H1 (cell line): ENCODE measurements around the gene RNF44. TPM values are rescaled to one million over a fixed set of nuclear protein-coding genes. Genes with fewer than 3 reads are reported as not detected.
A peak's percentile ranks its signal among the peaks of the same experiment; 100 is the strongest.

ENCODE experiments used
- CTCF ChIA-PET: fragments of 300-600 bp; sonication (Branson Sonifier 250); formaldehyde crosslinking; loops from one replicate; lab custom pipeline; 2021; ENCODE audit not compliant: partially characterized antibody; lab: Charles Lee
- POLR2A ChIA-PET: fragments of 300-600 bp; sonication (Branson Sonifier 250); formaldehyde crosslinking; loops from one replicate; lab custom pipeline; 2021; ENCODE audit warnings: inconsistent platforms; ENCODE audit not compliant: partially characterized antibody; lab: Charles Lee
- DNase-seq, 2 experiments: peaks; one replicate each; pipeline versions ENCODE4 v3.0.0 to v3.0.0-alpha.2; 2010 to 2022; ENCODE audit warnings: low spot score in 2 of 2, low read depth in 1 of 2, mixed read lengths in 1 of 2
- FAIRE-seq: peaks from 2 replicates; lab custom pipeline; 2011; peaks lifted over from hg19 to GRCh38; lab: Jason Lieb, UNC
- H2AFZ ChIP-seq: 2 replicates; pipeline ENCODE4 v1.8.1; 2012; ENCODE audit warnings: low read length, inconsistent platforms
- H2AK5ac ChIP-seq: 2 replicates; pipeline ENCODE4 v1.6.1; 2013; ENCODE audit warnings: low read depth, low read length
- H2BK120ac ChIP-seq: replicated peaks from 2 replicates; pipeline ENCODE3; 2013; ENCODE audit warnings: low read depth, low read length, inconsistent platforms
- H2BK12ac ChIP-seq: 2 replicates; pipeline ENCODE4 v1.6.1; 2013; ENCODE audit warnings: low read depth, low read length
- H2BK15ac ChIP-seq: 2 replicates; pipeline ENCODE4 v1.6.1; 2013; ENCODE audit warnings: low read length
- H2BK20ac ChIP-seq: 2 replicates; pipeline ENCODE4 v1.6.1; 2013; ENCODE audit warnings: low read length
- H2BK5ac ChIP-seq: 2 replicates; pipeline ENCODE4 v1.6.1; 2013; ENCODE audit warnings: low read depth, low read length
- H3K14ac ChIP-seq: 2 replicates; pipeline ENCODE4 v1.6.1; 2013; ENCODE audit warnings: inconsistent platforms; ENCODE audit not compliant: insufficient read length
- H3K18ac ChIP-seq: 2 replicates; pipeline ENCODE4 v1.6.1; 2013; ENCODE audit warnings: low read length; ENCODE audit errors: extremely low read depth
- H3K23ac ChIP-seq: 2 replicates; pipeline ENCODE4 v1.6.1; 2013; ENCODE audit warnings: inconsistent platforms; ENCODE audit not compliant: insufficient read length
- H3K23me2 ChIP-seq: 2 replicates; pipeline ENCODE4 v1.6.1; 2013; ENCODE audit warnings: low read depth, low read length
- H3K27ac ChIP-seq: 2 replicates; pipeline ENCODE4 v1.6.1; 2011; ENCODE audit warnings: low read depth, low read length, inconsistent platforms
- H3K27me3 ChIP-seq, 4 experiments: replicated peaks in 1 of 4; 1 replicate in 1 of 4; 2 replicates in 3 of 4; pipeline versions ENCODE4 v1.6.1 to v1.8.1; 2011 to 2013; ENCODE audit warnings: low read length in 3 of 4, mild to moderate bottlenecking in 3 of 4, inconsistent platforms in 2 of 4, mixed read lengths in 2 of 4, moderate library complexity in 1 of 4; ENCODE audit not compliant: control insufficient read depth in 3 of 4, insufficient read depth in 3 of 4; ENCODE audit errors: extremely low read depth in 1 of 4
- H3K36me3 ChIP-seq, 4 experiments: 2 replicates each; pipeline versions ENCODE4 v1.6.1 to v1.8.1; 2011 to 2013; ENCODE audit warnings: mild to moderate bottlenecking in 4 of 4, low read length in 3 of 4, moderate library complexity in 2 of 4, control low read depth in 1 of 4, inconsistent platforms in 1 of 4; ENCODE audit not compliant: insufficient read depth in 4 of 4, control insufficient read depth in 2 of 4
- H3K4ac ChIP-seq: replicated peaks from 2 replicates; pipeline ENCODE3; 2013; ENCODE audit warnings: low read length, low read depth, mixed read lengths, inconsistent platforms; ENCODE audit not compliant: insufficient read length
- H3K4me1 ChIP-seq, 4 experiments: replicated peaks in 1 of 4; 1 replicate in 1 of 4; 2 replicates in 3 of 4; pipeline versions ENCODE4 v1.6.1 to v1.8.1; 2011 to 2013; ENCODE audit warnings: low read length in 3 of 4, inconsistent platforms in 2 of 4, mixed read lengths in 1 of 4; ENCODE audit not compliant: insufficient read depth in 4 of 4, control insufficient read depth in 3 of 4
- H3K4me2 ChIP-seq, 2 experiments: 2 replicates each; pipeline versions ENCODE4 v1.6.1 to v1.8.1; 2011 to 2013; ENCODE audit warnings: low read depth in 2 of 2, low read length in 2 of 2, control low read depth in 1 of 2, inconsistent platforms in 1 of 2, mild to moderate bottlenecking in 1 of 2; ENCODE audit not compliant: insufficient read depth in 1 of 2
- H3K4me3 ChIP-seq, 4 experiments: fragments of 200-600, 300-600 bp in 1 of 4; sonication (generic), shearing (Covaris generic), sonication (Bioruptor Twin) in 1 of 4; 2 replicates each; pipeline versions ENCODE4 v1.5.1 to v1.8.1; 2011 to 2016; ENCODE audit warnings: low read length in 4 of 4, low read depth in 3 of 4, control low read depth in 2 of 4, inconsistent platforms in 2 of 4, mild to moderate bottlenecking in 2 of 4, mixed read lengths in 1 of 4, moderate library complexity in 1 of 4; ENCODE audit not compliant: insufficient read depth in 2 of 4; ENCODE audit errors: extremely low read depth in 1 of 4
- H3K56ac ChIP-seq: replicated peaks from 2 replicates; pipeline ENCODE3; 2013; ENCODE audit warnings: low read depth, mild to moderate bottlenecking, mixed read lengths, low read length, inconsistent platforms; ENCODE audit not compliant: insufficient read length
- H3K79me1 ChIP-seq: 2 replicates; pipeline ENCODE4 v1.6.1; 2013; ENCODE audit warnings: low read depth, low read length, control low read depth
- H3K79me2 ChIP-seq, 2 experiments: 2 replicates each; pipeline versions ENCODE4 v1.6.1 to v1.8.1; 2012 to 2013; ENCODE audit warnings: low read length in 2 of 2, mild to moderate bottlenecking in 2 of 2, inconsistent platforms in 1 of 2; ENCODE audit not compliant: insufficient read depth in 2 of 2, control insufficient read depth in 1 of 2
- H3K9ac ChIP-seq, 4 experiments: replicated peaks in 1 of 4; 1 replicate in 1 of 4; 2 replicates in 3 of 4; pipeline versions ENCODE4 v1.6.1 to v1.8.1; 2011 to 2013; ENCODE audit warnings: low read depth in 3 of 4, low read length in 3 of 4, control low read depth in 2 of 4, mild to moderate bottlenecking in 2 of 4, moderate library complexity in 2 of 4, inconsistent platforms in 1 of 4; ENCODE audit errors: extremely low read depth in 1 of 4
- H3K9me3 ChIP-seq, 2 experiments: 2 replicates each; pipeline versions ENCODE4 v1.6.1 to v1.8.1; 2012 to 2013; ENCODE audit warnings: mild to moderate bottlenecking in 2 of 2, moderate library complexity in 2 of 2, control low read depth in 1 of 2, inconsistent platforms in 1 of 2, low read depth in 1 of 2, low read length in 1 of 2, mixed read lengths in 1 of 2; ENCODE audit not compliant: insufficient read depth in 2 of 2
- H4K20me1 ChIP-seq, 2 experiments: replicated peaks in 1 of 2; 2 replicates each; pipeline versions ENCODE3 to v1.8.1; 2011 to 2013; ENCODE audit warnings: inconsistent platforms in 2 of 2, low read length in 2 of 2, mild to moderate bottlenecking in 1 of 2; ENCODE audit not compliant: insufficient read depth in 2 of 2, control insufficient read depth in 1 of 2
- H4K5ac ChIP-seq: 2 replicates; pipeline ENCODE4 v1.6.1; 2013; ENCODE audit warnings: low read length, low read depth, mixed read lengths, inconsistent platforms; ENCODE audit not compliant: insufficient read length
- H4K8ac ChIP-seq: 2 replicates; pipeline ENCODE4 v1.8.0; 2013; ENCODE audit warnings: mild to moderate bottlenecking, moderate library complexity, low read length, inconsistent platforms; ENCODE audit not compliant: insufficient read depth; ENCODE audit errors: extremely low read depth
- H4K91ac ChIP-seq: replicated peaks from 2 replicates; pipeline ENCODE3; 2013; ENCODE audit warnings: low read length, mixed read lengths, inconsistent platforms; ENCODE audit not compliant: insufficient read length
- CBX8 ChIP-seq: fragments of 300-800, 300-1000 bp; sonication (generic); IDR thresholded peaks from 2 replicates; pipeline ENCODE4 v1.7.1; 2016; ENCODE audit warnings: low read depth, low read length, borderline replicate concordance
- CEBPB ChIP-seq: IDR thresholded peaks from 2 replicates; pipeline ENCODE4 v1.6.1; 2012; ENCODE audit warnings: low read depth, low read length
- SRF ChIP-seq: IDR thresholded peaks from 2 replicates; pipeline ENCODE4 v1.6.1; 2011; ENCODE audit warnings: mild to moderate bottlenecking, low read depth, low read length, moderate library complexity
- WGBS, 2 experiments: shearing (Covaris generic) in 1 of 2; methylation state at CpG; one replicate each; pipeline versions ENCODE4 v1.1.6 to v1.1.7; 2013 to 2015; ENCODE audit warnings: low lambda C conversion rate in 2 of 2, mixed read lengths in 2 of 2, inconsistent platforms in 1 of 2, low coverage in 1 of 2, missing lambda C conversion rate in 1 of 2; ENCODE audit not compliant: insufficient replicate concordance in 2 of 2, insufficient coverage in 1 of 2, insufficient read length in 1 of 2; ENCODE audit errors: extremely low coverage in 1 of 2, missing lambda C conversion rate in 1 of 2; 5-methylcytosine and 5-hydroxymethylcytosine counted together
- polyA plus RNA-seq, 7 experiments: library from polyadenylated mRNA; depleted of rRNA in 3 of 7; stranded (reverse) in 5 of 7; unstranded in 2 of 7; fragments of >200 nt in 5 of 7; fragments of 200-250 nt in 2 of 7; gene quantifications; 1 replicate in 5 of 7; 2 replicates in 1 of 7; 4 replicates in 1 of 7; pipeline versions ENCODE4 v1.2.1 to v1.2.3, GENCODE V29; 2011 to 2013; ENCODE audit warnings: missing spikeins in 2 of 7, mixed read lengths in 2 of 7
- total RNA-seq: library from RNA; stranded (reverse); fragmentation: NEBNext Ultra II Directional; extraction: Animal tissue kit (Norgen Biotek cat#: 25700); gene quantifications from 2 replicates; pipeline ENCODE4 v1.2.1, GENCODE V29; 2021

RNF44 gene
- total and polyA plus RNA-seq, 2 of the 8 experiments (the other 6 are each of a cell fraction or from before 2014, with no cell fraction given), result 54.7 to 164 TPM

GRCh38 chr5:176540476-176540899 lies 3.3 kb upstream of the RNF44 start:
- POLR2A ChIA-PET, result interaction anchor here (1.3 to 21.1 kb wide), 3 partner anchors 9 to 21 kb away, joined by 3 to 458 read pairs (median 5); partner anchors contain the start of gene CDHR2
- H3K27ac ChIP-seq, result no peak overlapping the region
- FAIRE-seq (no peak), DNase-seq (no peak)
- WGBS, 2 experiments, result 96% methylated on average over 8 of the region's 8 CpGs; no CpG with 5 or more reads in 1 of the 2 experiments
- no peak overlapping the region for H3K56ac ChIP-seq
- no peaks in the 10 kb centered on the region for H3K9me3 ChIP-seq
- 0 out of 2 replicates have a peak overlapping the region, but pooled peaks have one; percentile 50 for H2BK20ac ChIP-seq
- peaks cover 9 to 20% (median 19%) of the 10 kb centered on the region in 4 experiments for H3K4me1 ChIP-seq
- 0 out of 2 replicates have a peak overlapping the region, but pooled peaks have one; percentile 20 for H2AK5ac ChIP-seq
- 0 out of 7 replicates have a peak overlapping the region, but pooled peaks of 1 of the 4 experiments have one; percentile 2 for H3K9ac ChIP-seq
- H4K8ac ChIP-seq, result no peak overlapping the region
- no peaks in the 10 kb centered on the region for H4K20me1 ChIP-seq
- no peak overlapping the region for H3K23ac ChIP-seq
- no peak overlapping the region for H3K4ac ChIP-seq
- CTCF ChIA-PET, result interaction anchor here (0.6 to 3.1 kb wide), 3 partner anchors 9 to 38 kb away, joined by 3 to 12 read pairs (median 7); partner anchors contain the start of gene CDHR2
- H2BK5ac ChIP-seq, result peak overlapping the region; percentile 68; the same call in 1 of the 2 replicates
- H4K91ac ChIP-seq, result peak overlapping the region; percentile 91
- H3K18ac ChIP-seq, result peak overlapping the region; percentile 83
- H2AFZ ChIP-seq, result no peak overlapping the region
- H3K27me3 ChIP-seq, result no peaks in the 10 kb centered on the region; a peak in 1 of 7 replicates
- TF ChIP-seq CEBPB (peak; percentile 31; the same call in 1 of the 2 replicates), CBX8 (no peak), SRF (no peak)
- peak overlapping the region; percentile 61; the same call in 1 of the 2 replicates for H2BK15ac ChIP-seq
- H3K4me2 ChIP-seq, result no peak overlapping the region; a peak in 1 of 4 replicates
- H3K79me1 ChIP-seq, result peaks cover 5% of the 10 kb centered on the region
- H3K23me2 ChIP-seq, result peaks cover 20% of the 10 kb centered on the region
- no peak overlapping the region for H3K4me3 ChIP-seq
- no peak overlapping the region for H4K5ac ChIP-seq
- H2BK12ac ChIP-seq, result peak overlapping the region; percentile 99
- no peak overlapping the region for H2BK120ac ChIP-seq
- no peak overlapping the region for H3K14ac ChIP-seq
- no peaks in the 10 kb centered on the region for H3K36me3 ChIP-seq
- peaks cover 10 to 13% of the 10 kb centered on the region in 2 experiments for H3K79me2 ChIP-seq
